PFSK-1 (cell line): ENCODE measurements around the gene PPIB.

Source experiments
- POLR2AphosphoS5 ChIP-seq: IDR thresholded peaks from 2 replicates; pipeline ENCODE4 v1.6.1; 2012; ENCODE audit warnings: low read depth, mild to moderate bottlenecking, control low read depth, low read length, moderate library complexity
- SIN3A ChIP-seq: IDR thresholded peaks from 2 replicates; pipeline ENCODE4 v1.6.1; 2012; ENCODE audit warnings: mild to moderate bottlenecking, low read length, moderate library complexity, borderline replicate concordance; ENCODE audit not compliant: insufficient read depth
- TAF1 ChIP-seq: IDR thresholded peaks from 2 replicates; pipeline ENCODE4 v1.6.1; 2012; ENCODE audit warnings: low read length, control low read depth, borderline replicate concordance; ENCODE audit not compliant: insufficient read depth
- TF ChIP-seq, protein P1 (sequence below), 2 experiments: IDR thresholded peaks; 2 replicates each; pipeline versions ENCODE4 v1.6.1 to v1.8.0; 2011 to 2012; ENCODE audit warnings: low read depth in 2 of 2, low read length in 2 of 2, control low read depth in 1 of 2, inconsistent platforms in 1 of 2, mild to moderate bottlenecking in 1 of 2, moderate library complexity in 1 of 2; ENCODE audit not compliant: insufficient read depth in 1 of 2

GRCh38 chr15:64157599-64158125 lies 5.2 kb downstream of the PPIB start:
- TF ChIP-seq POLR2AphosphoS5 (no peak), TAF1 (no peak), SIN3A (no peak)
- TF ChIP-seq, protein P1, sequence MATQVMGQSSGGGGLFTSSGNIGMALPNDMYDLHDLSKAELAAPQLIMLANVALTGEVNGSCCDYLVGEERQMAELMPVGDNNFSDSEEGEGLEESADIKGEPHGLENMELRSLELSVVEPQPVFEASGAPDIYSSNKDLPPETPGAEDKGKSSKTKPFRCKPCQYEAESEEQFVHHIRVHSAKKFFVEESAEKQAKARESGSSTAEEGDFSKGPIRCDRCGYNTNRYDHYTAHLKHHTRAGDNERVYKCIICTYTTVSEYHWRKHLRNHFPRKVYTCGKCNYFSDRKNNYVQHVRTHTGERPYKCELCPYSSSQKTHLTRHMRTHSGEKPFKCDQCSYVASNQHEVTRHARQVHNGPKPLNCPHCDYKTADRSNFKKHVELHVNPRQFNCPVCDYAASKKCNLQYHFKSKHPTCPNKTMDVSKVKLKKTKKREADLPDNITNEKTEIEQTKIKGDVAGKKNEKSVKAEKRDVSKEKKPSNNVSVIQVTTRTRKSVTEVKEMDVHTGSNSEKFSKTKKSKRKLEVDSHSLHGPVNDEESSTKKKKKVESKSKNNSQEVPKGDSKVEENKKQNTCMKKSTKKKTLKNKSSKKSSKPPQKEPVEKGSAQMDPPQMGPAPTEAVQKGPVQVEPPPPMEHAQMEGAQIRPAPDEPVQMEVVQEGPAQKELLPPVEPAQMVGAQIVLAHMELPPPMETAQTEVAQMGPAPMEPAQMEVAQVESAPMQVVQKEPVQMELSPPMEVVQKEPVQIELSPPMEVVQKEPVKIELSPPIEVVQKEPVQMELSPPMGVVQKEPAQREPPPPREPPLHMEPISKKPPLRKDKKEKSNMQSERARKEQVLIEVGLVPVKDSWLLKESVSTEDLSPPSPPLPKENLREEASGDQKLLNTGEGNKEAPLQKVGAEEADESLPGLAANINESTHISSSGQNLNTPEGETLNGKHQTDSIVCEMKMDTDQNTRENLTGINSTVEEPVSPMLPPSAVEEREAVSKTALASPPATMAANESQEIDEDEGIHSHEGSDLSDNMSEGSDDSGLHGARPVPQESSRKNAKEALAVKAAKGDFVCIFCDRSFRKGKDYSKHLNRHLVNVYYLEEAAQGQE (IDR thresholded peaks at IDR 0.05; ENCODE audit: insufficient read depth in 1 of 2, low read depth in 2 of 2, low read length in 2 of 2): no peak
